ENCODE results near the gene SHOC1. TPM values are rescaled to one million over a fixed set of nuclear protein-coding genes. Genes with fewer than 3 reads are reported as not detected.
A peak's percentile ranks its signal among the peaks of the same experiment; 100 is the strongest.

SHOC1 gene
- not detected in 2 replicates for total RNA-seq
- not detected in 2 replicates for polyA plus RNA-seq
- not detected in 2 replicates for polyA plus RNA-seq (2011; cell fraction: cytosol; rRNA removed)
- polyA plus RNA-seq (2011; cell fraction: nucleus; rRNA removed), result 0.05 TPM in 1 of 2 replicates, not detected in the other
- polyA plus RNA-seq (2012), result not detected in 2 replicates
- not detected in 2 replicates for polyA minus RNA-seq
- polyA minus RNA-seq (2011; cell fraction: cytosol; rRNA and poly(A)+ RNA removed), result 0.61 TPM
- not detected in 2 replicates for polyA minus RNA-seq (2011; cell fraction: nucleus; rRNA and poly(A)+ RNA removed)
- percentile 4 among the genes with signal in this experiment for Bru-seq, nascent RNA
- BruChase-seq, experiment 1, labeled RNA remaining after a 6-hour chase, result percentile 8 among the genes with signal in this experiment
- BruChase-seq, experiment 2, labeled RNA remaining after a 2-hour chase, result percentile 9 among the genes with signal in this experiment
- long read RNA-seq, partial matches to known transcripts, result 0 of 2 reads
- long read RNA-seq, other reads (novel, unspliced or antisense), result 2 of 2 reads

DNA sequence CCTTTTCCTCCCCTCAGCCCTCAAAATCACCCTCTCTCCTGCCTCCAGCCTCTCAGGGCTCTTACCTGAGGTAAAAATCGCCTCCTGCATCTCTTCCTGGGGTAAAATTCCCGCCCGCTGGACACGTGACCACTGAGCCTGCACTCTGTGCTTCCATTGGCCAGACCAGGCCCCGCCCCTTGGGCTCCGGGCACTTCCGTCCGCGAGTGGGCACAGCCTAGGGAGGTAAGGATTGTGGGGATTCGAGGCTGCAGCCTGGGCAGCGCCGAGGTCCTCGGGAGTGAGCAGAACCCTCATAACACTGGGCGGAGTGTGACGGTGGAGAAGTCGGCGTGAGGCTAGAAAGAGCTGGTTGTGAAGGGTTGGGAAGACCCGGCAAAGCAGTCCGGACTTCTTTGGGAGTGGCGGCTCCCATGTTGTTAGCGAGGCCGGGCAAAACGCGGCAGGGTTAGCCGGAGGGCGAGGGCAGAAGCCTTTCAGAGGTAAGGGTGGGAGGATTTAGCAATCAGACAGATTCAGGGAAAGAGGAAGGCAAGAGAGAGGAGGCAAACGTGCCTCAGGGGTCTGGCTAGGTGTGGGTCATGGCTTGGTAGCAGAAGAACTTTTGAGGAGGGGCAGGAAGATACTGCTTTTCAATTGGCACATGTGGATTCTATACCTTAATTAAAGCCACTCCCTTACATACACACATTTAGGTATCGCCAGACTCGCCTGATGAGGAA is at the start of gene SHOC1:
SHOC1 (minus strand) TSS at position 103 of the 722 bp plus-strand sequence. CDS start 3,519 bp downstream, outside the sequence.
- Histone ChIP-seq H2AFZ (ENCODE audit: low read depth, low read length) (no peak within 1 kb of the TSS), H3K4me1 (ENCODE audit: control insufficient read depth, extremely low read depth, insufficient read depth, low read length) (no peaks in the 10 kb centered on the region), H3K27ac (ENCODE audit: insufficient read depth, low read depth, low read length) (no peak within 1 kb of the TSS), H4K20me1 (replicated peaks; ENCODE audit: control insufficient read depth, extremely low read depth, insufficient read depth, low read length) (no peaks in the 10 kb centered on the region), H3K9ac (replicated peaks; ENCODE audit: extremely low read depth, insufficient read depth, low read length) (no peak within 1 kb of the TSS), H3K79me2 (ENCODE audit: control insufficient read depth, insufficient read depth, low read length) (no peaks in the 10 kb centered on the region), H3K4me2 (ENCODE audit: insufficient read depth, low read length) (no peak within 1 kb of the TSS), H3K27me3 (ENCODE audit: control insufficient read depth in 2 of 2, insufficient read depth in 2 of 2, low read length in 2 of 2) (no peaks in the 10 kb centered on the region), H3K9me1 (replicated peaks; ENCODE audit: control insufficient read depth, extremely low read depth, insufficient read depth, low read length) (no peaks in the 10 kb centered on the region), H3K9me3 (replicated peaks; ENCODE audit: control insufficient read depth, insufficient read depth, low read length) (no peaks in the 10 kb centered on the region), H3K4me3 (replicated peaks in 1 of 3; ENCODE audit: insufficient read depth in 1 of 3, low read depth in 1 of 3, low read length in 3 of 3) (no peak within 1 kb of the TSS), H3K36me3 (ENCODE audit: control insufficient read depth in 2 of 2, extremely low read depth in 1 of 2, insufficient read depth in 2 of 2, low read length in 2 of 2) (no peaks in the 10 kb centered on the region)
- ChIA-PET POLR2A (no interaction called here), CTCF (no interaction called here)
- dilution Hi-C loops (cut with MboI; ENCODE audit: extremely low pct_ligation_motif_present, low sequenced_read_pairs) (no loop called here), intact Hi-C loops (cut with micrococcal nuclease) (no loop called here)
- no TSS peak for BruUV-seq (replicated peaks)
- TF ChIP-seq JUN (IDR thresholded peaks at IDR 0.05; ENCODE audit: borderline replicate concordance, insufficient read depth, insufficient read length, low read depth), result no peak
- no peak for DNase-seq (ENCODE audit: low read depth, low spot score)
- FAIRE-seq, result no peak

DNA sequence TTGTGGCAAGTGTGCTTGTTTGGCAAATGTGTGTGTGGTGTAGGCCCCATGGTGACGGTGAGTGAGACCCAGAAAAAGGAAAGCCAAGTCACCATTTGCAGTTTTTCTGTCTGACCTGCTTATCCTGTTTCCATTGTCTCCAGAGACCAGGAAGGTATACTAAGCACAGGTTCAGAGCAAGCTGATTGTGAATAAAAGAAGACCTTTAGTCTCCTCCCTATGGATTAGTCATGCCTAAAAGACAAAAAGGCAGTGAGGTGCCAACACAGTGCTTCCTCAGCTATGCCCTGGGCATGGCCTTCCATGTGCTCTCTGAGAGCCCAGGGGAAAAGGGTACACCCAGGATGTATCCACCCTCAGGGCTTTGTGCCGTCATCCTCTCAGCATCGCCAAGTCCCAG is 49.2 kb upstream of the SHOC1 start:
- Histone ChIP-seq H4K20me1 (replicated peaks; ENCODE audit: control insufficient read depth, extremely low read depth, insufficient read depth, low read length) (no peaks in the 10 kb centered on the region), H3K9me3 (replicated peaks; ENCODE audit: control insufficient read depth, insufficient read depth, low read length) (no peaks in the 10 kb centered on the region), H2AFZ (ENCODE audit: low read depth, low read length) (peak overlapping the region; percentile 28), H3K9ac (replicated peaks; ENCODE audit: extremely low read depth, insufficient read depth, low read length) (no peak overlapping the region), H3K36me3 (ENCODE audit: control insufficient read depth in 2 of 2, extremely low read depth in 1 of 2, insufficient read depth in 2 of 2, low read length in 2 of 2) (no peaks in the 10 kb centered on the region), H3K4me2 (ENCODE audit: insufficient read depth, low read length) (no peak overlapping the region), H3K4me3 (replicated peaks in 1 of 3; ENCODE audit: insufficient read depth in 1 of 3, low read depth in 1 of 3, low read length in 3 of 3) (no peak overlapping the region), H3K9me1 (replicated peaks; ENCODE audit: control insufficient read depth, extremely low read depth, insufficient read depth, low read length) (no peaks in the 10 kb centered on the region), H3K4me1 (ENCODE audit: control insufficient read depth, extremely low read depth, insufficient read depth, low read length) (peaks cover 9% of the 10 kb centered on the region), H3K27me3 (ENCODE audit: control insufficient read depth in 2 of 2, insufficient read depth in 2 of 2, low read length in 2 of 2) (no peaks in the 10 kb centered on the region), H3K79me2 (ENCODE audit: control insufficient read depth, insufficient read depth, low read length) (no peaks in the 10 kb centered on the region), H3K27ac (ENCODE audit: insufficient read depth, low read depth, low read length) (peak overlapping the region; percentile 10)
- FAIRE-seq (no peak), DNase-seq (ENCODE audit: low read depth, low spot score) (peak; percentile 57)
- TF ChIP-seq MYC (IDR thresholded peaks at IDR 0.05; ENCODE audit: low read depth, low read length), result no peak
- TF ChIP-seq GATA2 (IDR thresholded peaks at IDR 0.05; ENCODE audit: insufficient read depth, insufficient read length, low read depth, low read length), result no peak
- TF ChIP-seq, protein P1, sequence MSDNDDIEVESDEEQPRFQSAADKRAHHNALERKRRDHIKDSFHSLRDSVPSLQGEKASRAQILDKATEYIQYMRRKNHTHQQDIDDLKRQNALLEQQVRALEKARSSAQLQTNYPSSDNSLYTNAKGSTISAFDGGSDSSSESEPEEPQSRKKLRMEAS (IDR thresholded peaks at IDR 0.05; ENCODE audit: insufficient read depth, insufficient read length), result no peak
- TF ChIP-seq, protein P2, sequence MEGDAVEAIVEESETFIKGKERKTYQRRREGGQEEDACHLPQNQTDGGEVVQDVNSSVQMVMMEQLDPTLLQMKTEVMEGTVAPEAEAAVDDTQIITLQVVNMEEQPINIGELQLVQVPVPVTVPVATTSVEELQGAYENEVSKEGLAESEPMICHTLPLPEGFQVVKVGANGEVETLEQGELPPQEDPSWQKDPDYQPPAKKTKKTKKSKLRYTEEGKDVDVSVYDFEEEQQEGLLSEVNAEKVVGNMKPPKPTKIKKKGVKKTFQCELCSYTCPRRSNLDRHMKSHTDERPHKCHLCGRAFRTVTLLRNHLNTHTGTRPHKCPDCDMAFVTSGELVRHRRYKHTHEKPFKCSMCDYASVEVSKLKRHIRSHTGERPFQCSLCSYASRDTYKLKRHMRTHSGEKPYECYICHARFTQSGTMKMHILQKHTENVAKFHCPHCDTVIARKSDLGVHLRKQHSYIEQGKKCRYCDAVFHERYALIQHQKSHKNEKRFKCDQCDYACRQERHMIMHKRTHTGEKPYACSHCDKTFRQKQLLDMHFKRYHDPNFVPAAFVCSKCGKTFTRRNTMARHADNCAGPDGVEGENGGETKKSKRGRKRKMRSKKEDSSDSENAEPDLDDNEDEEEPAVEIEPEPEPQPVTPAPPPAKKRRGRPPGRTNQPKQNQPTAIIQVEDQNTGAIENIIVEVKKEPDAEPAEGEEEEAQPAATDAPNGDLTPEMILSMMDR (IDR thresholded peaks at IDR 0.05; ENCODE audit: extremely low read depth in 1 of 2, insufficient read depth in 1 of 2, low read depth in 1 of 2, low read length in 2 of 2), result no peak
- TF ChIP-seq FOS (IDR thresholded peaks at IDR 0.05; ENCODE audit: borderline replicate concordance, insufficient read depth, low read length), result peak; percentile 58
- TF ChIP-seq POLR2A (IDR thresholded peaks at IDR 0.05; ENCODE audit: low read depth, low read length), result no peak
- no TSS peak for BruUV-seq (replicated peaks)
- dilution Hi-C loops (cut with MboI; ENCODE audit: extremely low pct_ligation_motif_present, low sequenced_read_pairs) (no loop called here), intact Hi-C loops (cut with micrococcal nuclease) (no loop called here)
- ChIA-PET CTCF (interaction anchor here (0.8 kb wide), 1 partner anchor 230 kb away, joined by 3 read pairs; no protein-coding TSS in a partner anchor), POLR2A (no interaction called here)
